ENCODE measurements around the gene KIAA0319L.
"Not testable (repeated sequence)": the region's sequence is repeated elsewhere in the genome, so short reads cannot be mapped to it uniquely, and the experiment has no call there.

KIAA0319L gene

DNA sequence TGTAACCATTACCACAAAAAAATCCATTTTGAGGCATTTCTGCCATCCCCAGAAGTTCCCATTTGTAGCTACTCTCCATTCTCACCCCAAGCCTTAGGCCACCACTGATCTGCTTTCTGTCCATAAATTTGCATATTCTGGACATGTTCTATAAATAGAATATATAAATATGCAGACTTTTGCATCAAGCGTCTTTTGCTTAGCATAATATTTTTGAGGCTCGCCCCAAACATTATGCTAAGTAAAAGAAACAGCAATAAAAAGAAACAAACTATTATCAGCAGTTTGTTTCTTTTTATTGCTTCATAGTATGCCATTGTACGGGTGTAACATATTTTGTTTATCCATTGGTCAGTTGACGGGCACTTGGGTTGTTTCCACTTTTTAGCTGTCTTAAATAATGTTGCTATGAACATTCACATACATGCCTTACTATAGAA, 23.8 kb upstream of the KIAA0319L start:
- Histone ChIP-seq H3K27me3 (ENCODE audit: insufficient read depth, low read length) (peaks cover 34% of the 10 kb centered on the region), H3K4me3 (ENCODE audit: low read length) (no peak overlapping the region), H3K4me1 (ENCODE audit: insufficient read depth, low read length) (0 out of 2 replicates have a peak, but pooled peaks cover 2% of the 10 kb centered on the region), H3K9me3 (ENCODE audit: insufficient read depth, low read depth, low read length) (no peaks in the 10 kb centered on the region), H3K36me3 (ENCODE audit: insufficient read depth, low read length) (no peaks in the 10 kb centered on the region), H3K9ac (ENCODE audit: low read depth, low read length) (no peak overlapping the region), H3K27ac (ENCODE audit: low read depth, low read length) (no peak overlapping the region)
- WGBS, result 100% methylated on average over 1 of the region's 4 CpGs

DNA sequence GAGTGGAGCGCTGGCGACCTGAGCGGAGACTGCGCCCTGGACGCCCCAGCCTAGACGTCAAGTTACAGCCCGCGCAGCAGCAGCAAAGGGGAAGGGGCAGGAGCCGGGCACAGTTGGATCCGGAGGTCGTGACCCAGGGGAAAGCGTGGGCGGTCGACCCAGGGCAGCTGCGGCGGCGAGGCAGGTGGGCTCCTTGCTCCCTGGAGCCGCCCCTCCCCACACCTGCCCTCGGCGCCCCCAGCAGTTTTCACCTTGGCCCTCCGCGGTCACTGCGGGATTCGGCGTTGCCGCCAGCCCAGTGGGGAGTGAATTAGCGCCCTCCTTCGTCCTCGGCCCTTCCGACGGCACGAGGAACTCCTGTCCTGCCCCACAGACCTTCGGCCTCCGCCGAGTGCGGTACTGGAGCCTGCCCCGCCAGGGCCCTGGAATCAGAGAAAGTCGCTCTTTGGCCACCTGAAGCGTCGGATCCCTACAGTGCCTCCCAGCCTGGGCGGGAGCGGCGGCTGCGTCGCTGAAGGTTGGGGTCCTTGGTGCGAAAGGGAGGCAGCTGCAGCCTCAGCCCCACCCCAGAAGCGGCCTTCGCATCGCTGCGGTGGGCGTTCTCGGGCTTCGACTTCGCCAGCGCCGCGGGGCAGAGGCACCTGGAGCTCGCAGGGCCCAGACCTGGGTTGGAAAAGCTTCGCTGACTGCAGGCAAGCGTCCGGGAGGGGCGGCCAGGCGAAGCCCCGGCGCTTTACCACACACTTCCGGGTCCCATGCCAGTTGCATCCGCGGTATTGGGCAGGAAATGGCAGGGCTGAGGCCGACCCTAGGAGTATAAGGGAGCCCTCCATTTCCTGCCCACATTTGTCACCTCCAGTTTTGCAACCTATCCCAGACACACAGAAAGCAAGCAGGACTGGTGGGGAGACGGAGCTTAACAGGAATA, 20.1 kb upstream of the KIAA0319L start:
- no peak overlapping the region for H3K27ac ChIP-seq (ENCODE audit: low read depth, low read length)
- no peaks in the 10 kb centered on the region for H3K36me3 ChIP-seq (ENCODE audit: insufficient read depth, low read length)
- WGBS, result 2% methylated on average over 70 of the region's 70 CpGs
- no peak overlapping the region; the same call in 1 of the 2 replicates for H3K9ac ChIP-seq (ENCODE audit: low read depth, low read length)
- 0 out of 2 replicates have a peak, but pooled peaks cover 2% of the 10 kb centered on the region for H3K4me1 ChIP-seq (ENCODE audit: insufficient read depth, low read length)
- H3K9me3 ChIP-seq (ENCODE audit: insufficient read depth, low read depth, low read length), result no peaks in the 10 kb centered on the region
- H3K27me3 ChIP-seq (ENCODE audit: insufficient read depth, low read length), result peaks cover 71% of the 10 kb centered on the region
- H3K4me3 ChIP-seq (ENCODE audit: low read length), result peak overlapping the region; percentile 63

DNA sequence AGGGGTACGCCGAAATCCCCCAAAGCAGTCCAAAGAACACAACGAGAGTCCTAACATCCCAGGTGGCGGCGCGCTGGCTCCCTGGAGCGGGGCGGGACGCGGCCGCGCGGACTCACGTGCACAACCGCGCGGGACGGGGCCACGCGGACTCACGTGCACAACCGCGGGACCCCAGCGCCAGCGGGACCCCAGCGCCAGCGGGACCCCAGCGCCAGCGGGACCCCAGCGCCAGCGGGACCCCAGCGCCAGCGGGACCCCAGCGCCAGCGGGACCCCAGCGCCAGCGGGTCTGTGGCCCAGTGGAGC, 19.5 kb upstream of the KIAA0319L start:
- not testable (repeated sequence) for H3K36me3 ChIP-seq (ENCODE audit: insufficient read depth, low read length); H3K9me3 ChIP-seq (ENCODE audit: insufficient read depth, low read depth, low read length); H3K27ac ChIP-seq (ENCODE audit: low read depth, low read length); H3K4me1 ChIP-seq (ENCODE audit: insufficient read depth, low read length); H3K9ac ChIP-seq (ENCODE audit: low read depth, low read length)
- Histone ChIP-seq H3K4me3 (ENCODE audit: low read length) (peak overlapping the region; percentile 63; the same call in 1 of the 2 replicates), H3K27me3 (ENCODE audit: insufficient read depth, low read length) (peaks cover 77% of the 10 kb centered on the region)
- 15% methylated on average over 37 of the region's 37 CpGs for WGBS

DNA sequence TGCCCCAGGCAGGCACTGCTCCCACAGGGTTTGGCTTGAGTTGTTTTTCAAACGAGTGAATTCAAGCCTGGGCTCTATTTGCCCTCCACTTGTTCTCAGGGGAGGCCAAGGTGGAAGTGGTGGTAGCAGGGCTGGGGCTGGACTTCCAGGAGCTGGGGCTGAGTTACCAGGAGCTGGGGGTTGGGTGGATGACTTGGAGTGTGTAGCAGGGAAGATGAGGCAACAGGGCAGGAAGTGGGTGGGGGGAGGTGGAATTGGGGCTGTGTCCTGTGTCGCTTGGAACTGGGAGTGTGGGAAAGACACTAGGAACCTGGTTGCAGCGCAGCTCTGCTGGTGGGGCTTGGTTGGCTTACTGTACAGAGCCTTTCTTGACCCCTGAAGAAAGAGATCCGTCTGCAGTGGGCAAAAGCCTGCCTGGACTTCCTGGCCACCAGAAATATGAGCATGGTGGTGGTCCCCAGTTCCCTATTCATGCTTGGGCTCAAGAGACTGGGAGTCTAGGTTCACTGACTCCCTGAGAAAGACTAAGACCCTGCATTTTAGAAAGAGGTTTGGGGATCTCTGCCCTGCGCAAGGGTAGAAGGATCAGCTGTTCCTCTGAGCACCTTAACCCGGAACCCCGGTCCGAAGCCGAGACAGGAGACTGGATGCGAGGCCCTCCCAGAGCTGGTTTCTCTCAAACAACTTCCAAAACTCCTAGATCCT, 19.0 kb upstream of the KIAA0319L start:
- no peak overlapping the region; the same call in 1 of the 2 replicates for H3K4me3 ChIP-seq (ENCODE audit: low read length)
- H3K4me1 ChIP-seq (ENCODE audit: insufficient read depth, low read length), result 0 out of 2 replicates have a peak, but pooled peaks cover 2% of the 10 kb centered on the region
- peaks cover 82% of the 10 kb centered on the region for H3K27me3 ChIP-seq (ENCODE audit: insufficient read depth, low read length)
- H3K9me3 ChIP-seq (ENCODE audit: insufficient read depth, low read depth, low read length), result no peaks in the 10 kb centered on the region
- WGBS, result 50% methylated on average over 10 of the region's 10 CpGs
- no peak overlapping the region for H3K27ac ChIP-seq (ENCODE audit: low read depth, low read length)
- H3K36me3 ChIP-seq (ENCODE audit: insufficient read depth, low read length), result no peaks in the 10 kb centered on the region
- no peak overlapping the region for H3K9ac ChIP-seq (ENCODE audit: low read depth, low read length)

DNA sequence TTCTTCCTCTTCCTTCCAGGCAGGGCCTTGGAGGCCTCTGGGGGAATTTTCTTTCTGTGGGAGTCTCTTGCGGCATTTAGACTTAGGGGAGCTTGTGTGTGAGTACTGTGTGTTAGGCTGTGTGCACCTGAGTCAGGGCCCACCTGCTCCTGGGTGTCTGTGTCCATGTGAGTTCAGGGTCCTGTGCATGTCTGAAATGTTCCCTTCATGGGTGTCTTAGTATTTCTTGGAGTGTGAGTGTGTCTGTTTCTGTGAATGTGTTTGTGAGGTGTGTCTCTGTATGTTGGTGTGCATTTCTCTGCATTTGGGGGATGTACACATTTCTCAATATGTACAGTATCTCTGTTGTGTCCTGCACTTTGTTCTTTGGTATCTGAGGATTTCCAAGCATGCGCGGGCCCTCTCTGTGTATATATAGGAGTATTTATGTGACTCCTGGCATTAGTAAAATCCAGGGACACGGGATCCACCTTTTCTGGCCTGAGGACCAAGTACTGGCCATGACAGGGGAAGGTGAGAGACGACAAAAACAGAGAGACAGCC, 18.3 kb upstream of the KIAA0319L start:
- Histone ChIP-seq H3K4me1 (ENCODE audit: insufficient read depth, low read length) (0 out of 2 replicates have a peak, but pooled peaks cover 2% of the 10 kb centered on the region), H3K36me3 (ENCODE audit: insufficient read depth, low read length) (no peaks in the 10 kb centered on the region), H3K9me3 (ENCODE audit: insufficient read depth, low read depth, low read length) (no peaks in the 10 kb centered on the region), H3K27me3 (ENCODE audit: insufficient read depth, low read length) (peaks cover 89% of the 10 kb centered on the region), H3K27ac (ENCODE audit: low read depth, low read length) (no peak overlapping the region), H3K9ac (ENCODE audit: low read depth, low read length) (no peak overlapping the region), H3K4me3 (ENCODE audit: low read length) (no peak overlapping the region)
- WGBS, result 84% methylated on average over 5 of the region's 5 CpGs

DNA sequence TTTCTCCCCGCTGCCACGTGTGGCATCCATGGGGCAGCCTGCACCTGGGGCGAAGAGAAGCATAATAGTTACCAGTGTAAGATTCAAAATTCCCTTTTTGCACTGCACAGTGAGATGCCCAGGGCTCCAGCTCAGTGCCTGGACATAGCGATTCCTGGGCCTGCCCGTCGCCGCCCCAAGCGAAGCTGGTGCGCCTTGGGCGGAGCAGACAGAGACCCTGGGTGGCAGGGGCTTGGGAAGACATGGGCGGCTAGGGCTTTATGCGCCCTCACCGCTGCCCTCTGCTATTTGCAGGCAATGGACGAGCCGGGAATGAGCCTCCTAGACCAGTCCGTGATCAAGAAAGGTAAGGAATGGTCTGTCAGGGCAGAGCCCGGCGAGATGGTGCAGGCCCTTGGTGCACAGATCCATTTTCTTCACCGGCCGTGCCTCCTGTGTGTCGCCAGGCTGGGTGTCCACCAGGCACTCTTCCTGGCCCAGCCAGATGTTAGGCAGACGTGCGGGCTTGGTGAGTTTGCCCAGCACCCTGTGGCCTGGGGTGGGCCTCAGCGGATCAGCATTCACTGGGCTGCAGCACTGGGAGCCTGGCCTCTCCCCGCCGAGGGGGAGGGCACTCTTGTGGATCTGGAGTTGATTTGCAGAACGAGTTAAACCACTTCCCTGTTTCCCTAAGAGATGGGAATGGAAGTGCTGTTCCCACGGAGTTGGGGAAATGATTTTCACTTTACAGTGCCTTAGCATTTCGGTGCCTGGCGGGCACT, 17.6 kb upstream of the KIAA0319L start:
- Histone ChIP-seq H3K9ac (ENCODE audit: low read depth, low read length) (no peak overlapping the region), H3K4me3 (ENCODE audit: low read length) (peak overlapping the region; percentile 62; the same call in 1 of the 2 replicates), H3K27me3 (ENCODE audit: insufficient read depth, low read length) (peaks cover 96% of the 10 kb centered on the region), H3K27ac (ENCODE audit: low read depth, low read length) (no peak overlapping the region), H3K36me3 (ENCODE audit: insufficient read depth, low read length) (no peaks in the 10 kb centered on the region), H3K9me3 (ENCODE audit: insufficient read depth, low read depth, low read length) (no peaks in the 10 kb centered on the region), H3K4me1 (ENCODE audit: insufficient read depth, low read length) (0 out of 2 replicates have a peak, but pooled peaks cover 2% of the 10 kb centered on the region)
- WGBS, result 65% methylated on average over 30 of the region's 30 CpGs

DNA sequence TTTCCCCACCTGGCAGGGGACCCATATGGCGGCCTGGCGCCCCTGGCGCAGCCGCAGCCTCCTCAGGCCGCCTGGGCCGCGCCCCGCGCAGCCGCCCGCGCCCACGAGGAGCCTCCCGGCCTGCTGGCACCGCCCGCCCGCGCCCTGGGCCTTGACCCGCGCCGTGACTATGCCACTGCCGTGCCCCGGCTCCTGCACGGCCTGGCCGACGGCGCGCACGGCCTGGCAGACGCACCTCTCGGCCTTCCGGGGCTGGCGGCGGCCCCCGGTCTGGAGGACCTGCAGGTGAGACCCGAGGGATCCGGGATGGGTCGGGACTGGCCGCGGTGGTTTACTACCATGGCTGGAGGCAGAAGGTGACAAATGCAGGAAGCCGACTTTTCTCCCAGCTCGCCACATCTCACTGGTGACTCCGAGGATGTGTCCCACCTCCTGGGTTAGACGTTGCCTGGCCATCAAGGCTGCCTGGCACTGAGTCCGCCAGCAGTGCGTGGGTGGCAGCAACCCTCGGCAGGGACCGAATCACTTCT, 17.0 kb upstream of the KIAA0319L start:
- Histone ChIP-seq H3K9me3 (ENCODE audit: insufficient read depth, low read depth, low read length) (no peaks in the 10 kb centered on the region), H3K4me1 (ENCODE audit: insufficient read depth, low read length) (0 out of 2 replicates have a peak, but pooled peaks cover 2% of the 10 kb centered on the region), H3K27ac (ENCODE audit: low read depth, low read length) (no peak overlapping the region), H3K36me3 (ENCODE audit: insufficient read depth, low read length) (no peaks in the 10 kb centered on the region), H3K9ac (ENCODE audit: low read depth, low read length) (no peak overlapping the region), H3K27me3 (ENCODE audit: insufficient read depth, low read length) (peaks cover 95% of the 10 kb centered on the region), H3K4me3 (ENCODE audit: low read length) (peak overlapping the region; percentile 62)
- 26% methylated on average over 48 of the region's 48 CpGs for WGBS

DNA sequence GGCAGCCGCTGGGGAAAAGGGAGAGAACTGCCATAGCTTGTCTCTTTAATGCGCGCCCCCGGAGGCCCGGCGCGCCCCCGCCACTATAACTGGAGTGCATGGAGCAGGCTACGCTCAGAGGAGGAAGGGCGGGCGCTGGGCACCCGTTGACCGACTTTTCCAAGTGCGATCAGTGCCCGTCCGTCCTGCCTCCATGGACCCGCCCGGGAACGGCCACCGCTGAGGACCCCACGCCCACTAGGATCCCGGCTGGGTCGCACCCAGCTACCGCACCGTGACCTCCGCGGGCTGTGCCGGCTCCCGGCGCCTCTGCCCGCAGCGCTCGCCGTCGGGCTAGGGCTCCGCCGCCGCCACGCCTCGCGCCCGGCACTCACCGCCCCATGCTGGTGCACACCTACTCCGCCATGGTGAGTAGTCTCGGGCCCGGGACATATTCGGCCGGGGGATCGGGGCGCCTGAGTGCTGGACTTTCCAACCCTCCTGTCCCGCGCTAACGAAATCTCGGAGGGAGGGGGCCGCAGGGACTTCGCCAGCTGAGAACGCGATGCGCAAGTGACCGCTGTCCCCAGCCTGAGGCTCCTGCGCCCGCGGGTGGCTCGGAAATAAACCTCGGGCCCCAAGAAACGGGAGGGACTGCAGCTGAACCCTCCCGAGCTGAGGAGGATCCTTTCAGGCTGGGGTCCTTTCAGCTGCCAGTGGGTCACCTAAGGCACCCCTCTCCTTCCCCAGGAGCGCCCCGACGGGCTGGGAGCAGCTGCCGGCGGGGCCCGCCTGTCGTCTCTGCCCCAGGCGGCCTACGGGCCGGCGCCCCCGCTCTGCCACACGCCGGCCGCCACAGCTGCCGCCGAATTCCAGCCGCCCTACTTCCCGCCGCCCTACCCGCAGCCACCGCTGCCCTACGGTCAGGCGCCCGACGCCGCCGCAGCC, 16.3 kb upstream of the KIAA0319L start, which contains the start of gene TFAP2E:
Gene TFAP2E, plus strand, starts transcription at position 117 of the 927 bp plus-strand sequence. Its CDS starts 264 bp downstream, at position 381.
- peaks cover 89% of the 10 kb centered on the region for H3K27me3 ChIP-seq (ENCODE audit: insufficient read depth, low read length)
- peak within 1 kb of the TSS; percentile 62 for H3K4me3 ChIP-seq (ENCODE audit: low read length)
- no peaks in the 10 kb centered on the region for H3K36me3 ChIP-seq (ENCODE audit: insufficient read depth, low read length)
- H3K4me1 ChIP-seq (ENCODE audit: insufficient read depth, low read length), result 0 out of 2 replicates have a peak, but pooled peaks cover 2% of the 10 kb centered on the region
- H3K9ac ChIP-seq (ENCODE audit: low read depth, low read length), result 0 out of 2 replicates have a peak within 1 kb of the TSS, but pooled peaks have one; percentile 25
- H3K27ac ChIP-seq (ENCODE audit: low read depth, low read length), result no peak within 1 kb of the TSS
- WGBS, result 2% methylated on average over 95 of the region's 95 CpGs
- no peaks in the 10 kb centered on the region for H3K9me3 ChIP-seq (ENCODE audit: insufficient read depth, low read depth, low read length)

DNA sequence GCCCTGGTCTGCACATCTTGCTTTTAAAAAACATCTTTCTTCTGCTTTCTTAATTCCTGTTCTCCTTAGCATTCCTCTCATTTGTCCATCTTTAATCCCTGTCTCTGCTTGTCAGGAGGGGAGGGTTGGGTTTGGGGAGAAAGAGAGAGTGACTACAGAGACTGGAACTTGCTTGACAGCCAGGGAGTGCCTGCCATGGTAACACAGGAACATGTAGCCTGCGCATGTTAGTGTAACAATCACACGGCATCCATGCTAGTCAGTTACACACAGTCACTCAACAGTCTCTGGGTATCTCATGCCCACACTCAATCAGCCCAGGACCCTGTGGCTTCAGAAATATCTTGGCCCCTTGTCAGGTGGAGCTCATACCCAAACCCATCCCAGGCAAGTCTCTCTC, 15.1 kb upstream of the KIAA0319L start:
- 93% methylated on average over 2 of the region's 2 CpGs for WGBS
- Histone ChIP-seq H3K27ac (ENCODE audit: low read depth, low read length) (no peak overlapping the region), H3K4me3 (ENCODE audit: low read length) (no peak overlapping the region), H3K9me3 (ENCODE audit: insufficient read depth, low read depth, low read length) (no peaks in the 10 kb centered on the region), H3K4me1 (ENCODE audit: insufficient read depth, low read length) (0 out of 2 replicates have a peak, but pooled peaks cover 2% of the 10 kb centered on the region), H3K9ac (ENCODE audit: low read depth, low read length) (no peak overlapping the region), H3K36me3 (ENCODE audit: insufficient read depth, low read length) (no peaks in the 10 kb centered on the region), H3K27me3 (ENCODE audit: insufficient read depth, low read length) (peaks cover 77% of the 10 kb centered on the region)
